ENCODE data around the gene ETV7.
"Not testable (repeated sequence)": the region's sequence is repeated elsewhere in the genome, so short reads cannot be mapped to it uniquely, and the experiment has no call there.

The ETV7 gene

DNA sequence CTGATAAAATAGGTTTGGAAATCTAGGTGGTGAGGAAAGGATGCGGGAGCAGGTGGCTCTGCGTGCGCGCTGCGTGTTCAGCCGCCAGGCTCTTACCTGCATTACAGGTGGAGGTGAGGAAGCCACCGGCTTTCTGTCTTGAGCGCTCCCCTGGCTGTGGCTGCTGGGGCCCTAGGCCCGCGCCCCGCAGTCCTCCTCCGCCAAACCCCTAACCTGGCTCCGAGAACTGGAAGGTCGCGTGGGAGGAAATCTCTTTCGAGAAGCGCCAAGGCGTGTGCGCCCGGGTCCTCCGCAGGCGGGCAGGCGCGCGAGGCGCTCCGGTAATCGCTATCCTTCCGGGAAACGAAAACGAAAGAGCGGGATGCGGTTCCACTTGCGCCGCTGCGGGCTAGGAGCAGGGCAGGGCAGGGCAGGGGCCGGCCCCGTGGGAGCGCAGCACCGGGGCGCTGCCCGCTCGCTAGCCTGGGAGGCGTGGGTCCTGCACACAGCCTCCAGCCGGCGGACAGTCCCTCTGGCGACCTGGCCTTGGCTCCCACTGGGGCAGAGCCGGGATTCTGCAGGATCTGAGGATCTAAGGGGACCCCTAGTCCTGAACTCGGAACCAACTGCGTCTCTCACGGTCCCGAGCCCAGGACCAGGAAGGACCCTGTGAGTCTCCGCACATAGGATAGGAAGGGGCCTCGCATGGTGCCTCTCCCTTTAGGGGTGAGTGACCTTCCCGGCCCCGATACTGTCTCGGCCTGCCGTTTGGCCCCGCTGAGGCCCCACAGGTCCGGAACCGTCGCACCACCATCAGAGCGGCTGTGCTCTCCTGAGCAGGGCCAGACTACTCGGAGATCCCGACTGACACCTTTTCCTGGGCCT is at the start of gene ETV7:
ETV7 (minus strand) TSS at position 230 of the 864 bp plus-strand sequence; CDS start at position 102, 128 bp downstream.
- H3K4me1 Mint-ChIP-seq: peaks cover 40% of the 10 kb centered on the region
- peak; percentile 30 to 43 for DNase-seq
- peaks cover 45% of the 10 kb centered on the region for H3K27me3 Mint-ChIP-seq
- peak within 1 kb of the TSS; percentile 82 to 83 for H3K4me3 Mint-ChIP-seq
- peak; percentile 72 for ATAC-seq
- H3K27ac Mint-ChIP-seq: peak within 1 kb of the TSS; percentile 46 to 93
- no peaks in the 10 kb centered on the region for H3K9me3 Mint-ChIP-seq

- Mint-ChIP-seq H3K27ac (no peak overlapping the region), H3K27me3 (no peaks in the 10 kb centered on the region), H3K4me3 (no peak overlapping the region), H3K4me1 (peaks cover 17% of the 10 kb centered on the region), H3K9me3 (no peaks in the 10 kb centered on the region)
- DNase-seq: no peak
- ATAC-seq: no peak
Observed at GRCh38 chr6:36436466-36436865, 49.0 kb upstream of the ETV7 start.

- H3K4me3 Mint-ChIP-seq: no peak overlapping the region
- peak overlapping the region in 1 of 2 donors; percentile 89 for H3K27ac Mint-ChIP-seq
- no peak for ATAC-seq
- H3K27me3 Mint-ChIP-seq: no peaks in the 10 kb centered on the region
- peaks cover 9% of the 10 kb centered on the region for H3K4me1 Mint-ChIP-seq
- no peak for DNase-seq
- no peaks in the 10 kb centered on the region for H3K9me3 Mint-ChIP-seq
Observed at GRCh38 chr6:36432151-36432671, 44.7 kb upstream of the ETV7 start.

- no peak overlapping the region for H3K27ac Mint-ChIP-seq
- no peaks in the 10 kb centered on the region for H3K27me3 Mint-ChIP-seq
- H3K9me3 Mint-ChIP-seq: no peaks in the 10 kb centered on the region
- DNase-seq (no peak), ATAC-seq (no peak)
- peaks cover 9% of the 10 kb centered on the region for H3K4me1 Mint-ChIP-seq
- H3K4me3 Mint-ChIP-seq: no peak overlapping the region
Observed at GRCh38 chr6:36431197-36431596, 43.7 kb upstream of the ETV7 start.

DNA sequence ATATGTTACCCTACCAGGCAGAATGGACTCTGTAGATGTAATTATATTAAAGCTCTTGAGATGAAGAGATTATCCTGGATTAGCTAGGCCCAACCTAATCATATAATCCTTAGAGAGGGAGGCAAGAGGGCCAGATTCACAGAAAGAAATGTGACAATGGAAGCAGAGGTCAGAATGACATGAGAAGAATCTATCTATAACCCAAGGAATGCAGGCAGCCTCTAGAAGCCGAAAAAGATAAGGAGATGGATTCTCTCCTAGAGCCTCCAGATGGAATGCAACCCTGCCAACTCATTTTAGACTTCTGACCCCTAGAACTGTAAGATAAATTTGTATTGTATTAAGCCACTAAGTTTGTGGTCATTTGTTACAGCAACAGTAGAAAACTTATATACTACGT is 42.9 kb upstream of the ETV7 start:
- Mint-ChIP-seq H3K4me3 (no peak overlapping the region), H3K27me3 (no peaks in the 10 kb centered on the region), H3K4me1 (peaks cover 9% of the 10 kb centered on the region), H3K27ac (no peak overlapping the region), H3K9me3 (no peaks in the 10 kb centered on the region)
- ATAC-seq: no peak
- DNase-seq: no peak

- no peak for ATAC-seq
- H3K4me1 Mint-ChIP-seq: peaks cover 13% of the 10 kb centered on the region
- H3K27me3 Mint-ChIP-seq: no peaks in the 10 kb centered on the region
- H3K9me3 Mint-ChIP-seq: no peaks in the 10 kb centered on the region
- no peak for DNase-seq
- no peak overlapping the region for H3K4me3 Mint-ChIP-seq
- H3K27ac Mint-ChIP-seq: no peak overlapping the region
Observed at GRCh38 chr6:36428911-36429310, 41.4 kb upstream of the ETV7 start.

DNA sequence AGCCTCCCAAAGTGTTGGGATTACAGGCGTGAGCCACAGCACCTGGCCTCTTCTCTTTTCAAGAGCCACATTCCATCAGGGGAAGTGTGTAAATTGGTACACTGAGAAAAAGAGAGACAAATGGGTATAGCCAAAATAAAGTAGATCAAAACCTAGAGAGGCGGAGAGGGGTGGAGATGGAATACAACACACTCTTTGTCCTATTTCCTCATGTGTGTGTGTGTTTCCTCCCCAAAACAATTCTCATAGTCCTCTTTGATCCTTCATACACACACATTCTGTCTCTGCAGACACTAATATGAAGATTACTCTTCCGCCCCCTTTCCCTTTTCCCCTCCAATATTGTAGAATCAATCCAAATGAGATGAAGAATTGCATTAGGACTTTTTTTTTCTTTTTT is 39.2 kb upstream of the ETV7 start:
- Mint-ChIP-seq H3K27me3 (no peaks in the 10 kb centered on the region), H3K4me3 (no peak overlapping the region), H3K9me3 (no peaks in the 10 kb centered on the region), H3K27ac (no peak overlapping the region), H3K4me1 (peaks cover 22% of the 10 kb centered on the region)
- ATAC-seq: no peak
- DNase-seq: no peak

DNA sequence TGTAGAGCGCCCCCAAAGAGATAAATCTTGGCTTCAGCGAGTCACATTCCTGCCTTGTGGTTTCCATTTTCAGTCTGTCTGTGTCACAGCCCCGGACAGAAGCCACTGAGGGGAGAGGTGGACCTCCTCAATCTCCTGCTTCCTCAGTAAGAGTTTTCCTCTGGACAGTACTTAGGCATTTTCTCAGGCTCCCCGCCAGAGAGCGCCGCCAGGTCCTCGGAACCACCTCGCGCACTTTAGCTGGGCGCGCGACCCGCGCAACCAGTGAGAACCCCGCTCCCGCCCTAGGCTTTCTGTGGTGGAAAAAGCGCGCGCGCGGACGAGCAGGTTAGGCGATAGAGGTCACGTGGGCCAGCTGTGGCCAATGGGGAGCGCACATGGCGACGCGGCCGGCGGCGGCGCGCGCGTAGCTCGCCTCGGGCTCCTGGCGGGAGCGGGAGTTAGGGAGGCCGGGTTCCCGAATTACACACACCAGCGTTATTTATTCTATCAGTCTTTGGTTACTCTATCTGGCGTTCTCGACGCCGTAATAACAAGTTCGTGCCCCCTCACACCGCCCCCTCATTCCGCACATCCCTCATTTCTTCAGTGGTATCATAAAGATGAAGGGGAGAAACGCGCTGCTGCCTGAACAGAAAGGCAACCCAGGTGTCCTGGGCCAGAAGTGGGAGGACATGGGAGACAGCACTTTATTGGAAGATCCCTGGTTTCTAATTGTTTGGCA is 35.8 kb upstream of the ETV7 start:
- H3K27me3 Mint-ChIP-seq: no peaks in the 10 kb centered on the region
- peak overlapping the region; percentile 93 to 94 for H3K27ac Mint-ChIP-seq
- H3K9me3 Mint-ChIP-seq: no peaks in the 10 kb centered on the region
- DNase-seq (peak; percentile 95 to 98), ATAC-seq (peak; percentile 98)
- peak overlapping the region; percentile 85 to 93 for H3K4me3 Mint-ChIP-seq
- peaks cover 22% of the 10 kb centered on the region for H3K4me1 Mint-ChIP-seq

DNA sequence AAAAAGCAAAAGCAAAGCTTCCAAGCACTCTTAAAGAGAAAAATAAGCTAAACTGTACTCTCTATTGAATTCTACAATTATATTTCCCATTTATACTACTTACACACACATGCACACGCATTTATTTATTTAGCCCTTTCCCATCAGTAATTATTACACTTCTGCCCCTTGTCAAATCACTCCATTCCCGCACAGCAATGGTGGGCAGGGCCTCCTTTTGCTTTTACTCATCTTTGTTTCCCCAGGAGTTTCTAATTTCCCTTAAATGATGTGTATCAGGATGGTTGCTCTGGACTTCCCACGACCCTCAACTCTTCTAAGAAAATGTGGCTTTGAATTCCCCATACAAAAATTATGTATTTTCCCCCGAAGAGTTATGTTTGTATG is 35.2 kb upstream of the ETV7 start:
- no peaks in the 10 kb centered on the region for H3K9me3 Mint-ChIP-seq
- no peak for ATAC-seq
- no peak for DNase-seq

DNA sequence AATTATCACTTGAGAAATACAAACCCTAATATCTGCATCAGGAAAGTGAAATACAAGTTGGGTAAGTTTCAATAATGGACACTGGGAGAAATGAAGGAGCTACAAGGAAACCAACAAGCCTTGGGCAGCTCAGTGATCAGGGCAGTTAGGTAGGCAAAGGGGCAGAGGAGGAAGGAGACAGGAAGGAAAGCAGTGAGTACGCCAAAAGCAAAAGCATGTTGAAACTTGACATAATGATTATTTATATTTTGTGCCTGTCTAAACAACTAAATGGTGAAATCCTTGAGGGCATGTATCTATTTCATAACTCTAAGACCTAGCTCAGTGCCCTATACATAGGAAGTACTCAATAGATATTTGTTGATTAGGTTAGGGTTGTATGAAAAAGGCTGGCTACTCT is 31.8 kb upstream of the ETV7 start:
- H3K4me3 Mint-ChIP-seq: no peak overlapping the region
- DNase-seq (no peak), ATAC-seq (no peak)
- no peak overlapping the region for H3K27ac Mint-ChIP-seq
- no peaks in the 10 kb centered on the region for H3K27me3 Mint-ChIP-seq
- H3K9me3 Mint-ChIP-seq: no peaks in the 10 kb centered on the region
- H3K4me1 Mint-ChIP-seq: peaks cover 21% of the 10 kb centered on the region

More for the DNA sequence above, 35.2 kb upstream of the ETV7 start:
- Mint-ChIP-seq H3K27me3 (no peaks in the 10 kb centered on the region), H3K4me1 (peaks cover 22% of the 10 kb centered on the region), H3K27ac (peak overlapping the region; percentile 92 to 93), H3K4me3 (peak overlapping the region; percentile 85 to 93)

- DNase-seq (no peak), ATAC-seq (no peak)
- Mint-ChIP-seq H3K4me1 (peaks cover 14% of the 10 kb centered on the region), H3K9me3 (no peaks in the 10 kb centered on the region), H3K4me3 (no peak overlapping the region), H3K27ac (no peak overlapping the region), H3K27me3 (no peaks in the 10 kb centered on the region)
Observed at GRCh38 chr6:36418558-36418957, 31.1 kb upstream of the ETV7 start.

GRCh38 chr6:36414481-36414880 is 27.0 kb upstream of the ETV7 start:
- peaks cover 5 to 8% of the 10 kb centered on the region in 2 donors for H3K9me3 Mint-ChIP-seq
- ATAC-seq: no peak
- no peaks in the 10 kb centered on the region for H3K27me3 Mint-ChIP-seq
- H3K4me3 Mint-ChIP-seq: no peak overlapping the region
- no peaks in the 10 kb centered on the region for H3K4me1 Mint-ChIP-seq
- no peak for DNase-seq
- H3K27ac Mint-ChIP-seq: no peak overlapping the region

GRCh38 chr6:36413489-36414480 is 26.3 kb upstream of the ETV7 start:
- Mint-ChIP-seq H3K9me3 (peaks cover 5 to 8% of the 10 kb centered on the region in 2 donors), H3K4me1 (no peaks in the 10 kb centered on the region)
- no peak for ATAC-seq

GRCh38 chr6:36409718-36410117 is 22.2 kb upstream of the ETV7 start:
- ATAC-seq, H3K27me3 Mint-ChIP-seq, H3K4me1 Mint-ChIP-seq, H3K27ac Mint-ChIP-seq, H3K9me3 Mint-ChIP-seq, H3K4me3 Mint-ChIP-seq, DNase-seq: not testable (repeated sequence)

More at GRCh38 chr6:36413489-36414480, 26.3 kb upstream of the ETV7 start:
- DNase-seq: no peak
- no peak overlapping the region for H3K27ac Mint-ChIP-seq
- no peak overlapping the region for H3K4me3 Mint-ChIP-seq
- no peaks in the 10 kb centered on the region for H3K27me3 Mint-ChIP-seq

GRCh38 chr6:36404164-36404563 is 16.7 kb upstream of the ETV7 start:
- no peaks in the 10 kb centered on the region for H3K9me3 Mint-ChIP-seq
- no peaks in the 10 kb centered on the region for H3K4me1 Mint-ChIP-seq
- H3K27me3 Mint-ChIP-seq: peaks cover 15% of the 10 kb centered on the region
- DNase-seq (no peak), ATAC-seq (no peak)
- no peak overlapping the region for H3K27ac Mint-ChIP-seq
- no peak overlapping the region for H3K4me3 Mint-ChIP-seq
